ENCODE measurements around the gene RAB44.

The RAB44 gene

DNA sequence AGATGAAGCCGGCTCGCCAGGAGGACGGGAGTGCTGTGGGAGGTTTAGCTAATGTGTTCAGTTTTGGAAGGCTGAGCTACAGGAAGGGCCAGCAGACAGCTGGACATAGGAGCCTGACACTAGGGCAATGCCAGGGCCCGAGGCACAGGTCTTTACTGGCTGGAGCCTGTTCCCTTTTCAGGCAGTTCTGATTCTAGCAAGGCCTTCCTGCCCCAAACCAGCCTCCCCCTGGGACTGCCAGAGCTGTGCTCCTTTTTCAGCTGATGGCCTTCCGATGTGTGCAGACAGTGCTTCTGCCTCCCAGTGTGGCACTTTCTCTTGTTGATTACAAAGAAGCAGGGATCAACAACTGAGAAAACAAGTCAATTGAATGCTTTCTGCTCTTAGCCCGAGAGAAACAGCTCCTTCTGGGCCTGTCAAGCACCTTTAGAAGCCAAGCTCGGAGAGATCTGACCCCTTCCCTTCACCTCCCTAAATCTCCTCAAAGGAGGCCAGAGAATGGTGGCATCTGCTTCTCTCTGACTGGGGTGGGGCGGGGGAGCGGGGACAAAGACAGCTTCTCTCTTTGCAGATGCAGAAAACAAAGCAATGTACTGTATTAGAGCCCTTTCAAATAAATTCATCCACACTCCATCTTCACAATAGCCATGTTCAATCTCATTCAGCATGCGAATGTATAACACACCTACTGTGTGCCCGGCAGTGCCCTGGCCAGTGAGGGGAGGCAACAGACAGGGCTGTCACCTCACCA, 63.2 kb downstream of the RAB44 start:
- TF ChIP-seq GATA3 (IDR thresholded peaks at IDR 0.05; ENCODE audit: low read depth, low read length) (no peak), GATA2 (IDR thresholded peaks at IDR 0.05; ENCODE audit: low read depth, low read length) (no peak)

GRCh38 chr6:36762123-36762522, 64.5 kb downstream of the RAB44 start:
- TF ChIP-seq GATA3 (IDR thresholded peaks at IDR 0.05; ENCODE audit: low read depth, low read length) (no peak), GATA2 (IDR thresholded peaks at IDR 0.05; ENCODE audit: low read depth, low read length) (no peak)

GRCh38 chr6:36765190-36765589, 67.6 kb downstream of the RAB44 start:
- TF ChIP-seq GATA3 (IDR thresholded peaks at IDR 0.05; ENCODE audit: low read depth, low read length) = no peak
- no peak for TF ChIP-seq GATA2 (IDR thresholded peaks at IDR 0.05; ENCODE audit: low read depth, low read length)

DNA sequence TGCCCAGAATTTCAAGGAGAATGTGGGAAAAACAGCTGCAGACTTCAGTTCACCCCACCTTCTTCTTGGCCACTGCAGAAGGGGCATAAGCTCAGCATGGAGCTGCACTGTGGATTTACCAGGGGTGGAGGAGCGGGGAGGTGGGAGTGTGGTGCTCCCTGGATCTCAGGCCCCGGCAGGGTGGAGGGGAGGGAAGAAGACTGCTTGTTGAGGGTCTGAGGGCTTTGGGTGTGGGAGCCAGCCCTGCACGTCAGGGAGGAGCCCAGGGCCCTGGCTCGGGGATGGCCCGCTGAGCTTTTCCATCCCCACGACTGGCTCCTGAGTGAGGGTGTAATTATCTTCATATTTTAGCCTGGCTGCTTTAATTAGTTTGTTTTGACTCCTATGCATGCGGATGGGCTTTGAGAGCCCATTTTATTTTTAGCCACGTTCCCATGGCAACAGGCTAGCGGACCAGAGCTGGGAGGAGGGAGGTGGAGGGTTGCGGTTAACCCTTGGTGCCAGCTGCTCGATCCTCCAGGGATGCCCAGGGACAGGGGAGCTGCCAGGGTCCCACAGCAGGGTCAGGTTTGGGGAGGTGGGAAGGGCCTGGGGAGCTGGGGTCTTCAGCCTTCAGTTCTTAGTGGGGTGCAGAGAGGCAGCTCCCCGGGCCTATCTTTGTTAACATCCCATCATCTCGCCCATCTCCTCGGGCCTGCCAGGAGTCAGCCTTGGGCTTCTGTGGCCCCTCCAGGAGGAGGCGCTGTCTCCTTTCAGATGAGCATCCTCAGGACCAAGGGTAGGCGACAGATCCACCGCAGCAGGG, 68.2 kb downstream of the RAB44 start:
- peak; percentile 46; the same call in 1 of the 2 replicates for TF ChIP-seq GATA2 (IDR thresholded peaks at IDR 0.05; ENCODE audit: low read depth, low read length)
- no peak for TF ChIP-seq GATA3 (IDR thresholded peaks at IDR 0.05; ENCODE audit: low read depth, low read length)

DNA sequence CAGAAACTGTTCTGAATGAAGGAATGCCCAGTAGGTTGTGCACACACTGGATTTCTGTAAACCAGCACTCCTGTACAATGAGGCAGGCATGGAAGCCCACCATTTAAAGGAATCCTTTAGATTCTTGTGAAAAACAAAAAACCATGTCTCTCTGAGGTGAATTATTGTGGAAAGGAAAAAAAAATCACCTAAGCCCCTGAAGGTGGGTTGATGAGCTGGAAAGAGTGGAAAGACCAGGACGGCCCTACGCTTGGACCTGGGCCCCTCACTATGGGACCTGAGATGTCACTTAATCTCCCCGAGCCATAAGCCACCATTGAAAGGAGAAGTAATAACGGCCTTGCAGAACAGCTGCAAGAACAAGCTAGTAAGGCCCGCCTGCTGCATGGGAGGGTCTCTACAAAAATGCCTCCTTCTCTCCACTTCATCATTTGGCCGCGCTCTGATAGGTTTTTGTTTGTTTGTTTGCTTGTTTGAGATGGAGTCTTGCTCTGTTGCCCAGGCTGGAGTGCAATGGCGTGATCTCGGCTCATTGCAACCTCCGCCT, 68.8 kb downstream of the RAB44 start:
- TF ChIP-seq GATA3 (IDR thresholded peaks at IDR 0.05; ENCODE audit: low read depth, low read length) (no peak), GATA2 (IDR thresholded peaks at IDR 0.05; ENCODE audit: low read depth, low read length) (no peak)

- TF ChIP-seq GATA2 (IDR thresholded peaks at IDR 0.05; ENCODE audit: low read depth, low read length) (no peak), GATA3 (IDR thresholded peaks at IDR 0.05; ENCODE audit: low read depth, low read length) (no peak)
Observed at GRCh38 chr6:36769183-36769675, 71.6 kb downstream of the RAB44 start.

- no peak for TF ChIP-seq GATA3 (IDR thresholded peaks at IDR 0.05; ENCODE audit: low read depth, low read length)
- no peak for TF ChIP-seq GATA2 (IDR thresholded peaks at IDR 0.05; ENCODE audit: low read depth, low read length)
Observed at GRCh38 chr6:36769676-36770499, 72.3 kb downstream of the RAB44 start.

DNA sequence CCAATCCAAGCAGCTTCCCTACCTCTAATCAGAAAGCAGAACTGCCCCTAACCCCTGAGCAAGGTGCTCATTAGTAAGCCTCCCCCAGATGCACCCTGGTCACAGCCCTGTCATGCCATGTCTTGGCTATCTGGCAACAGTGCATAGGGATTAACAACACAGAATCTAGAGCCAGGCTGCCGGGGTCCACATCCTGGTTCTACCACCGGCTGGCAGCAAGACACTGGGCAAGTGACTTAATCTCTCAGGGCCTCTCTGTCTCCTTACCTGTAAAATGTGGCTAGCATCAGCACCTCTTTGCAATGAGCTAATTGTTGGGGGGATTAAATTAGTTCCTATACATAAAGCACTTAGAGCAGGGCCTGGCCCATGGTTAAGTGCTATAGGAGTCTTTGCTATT, 73.5 kb downstream of the RAB44 start:
- no peak for TF ChIP-seq GATA3 (IDR thresholded peaks at IDR 0.05; ENCODE audit: low read depth, low read length)
- no peak for TF ChIP-seq GATA2 (IDR thresholded peaks at IDR 0.05; ENCODE audit: low read depth, low read length)

- no peak for TF ChIP-seq GATA3 (IDR thresholded peaks at IDR 0.05; ENCODE audit: low read depth, low read length)
- no peak for TF ChIP-seq GATA2 (IDR thresholded peaks at IDR 0.05; ENCODE audit: low read depth, low read length)
Observed at GRCh38 chr6:36772397-36772796, 74.8 kb downstream of the RAB44 start.

- TF ChIP-seq GATA2 (IDR thresholded peaks at IDR 0.05; ENCODE audit: low read depth, low read length) = no peak
- TF ChIP-seq GATA3 (IDR thresholded peaks at IDR 0.05; ENCODE audit: low read depth, low read length) = no peak
Observed at GRCh38 chr6:36774331-36774730, 76.7 kb downstream of the RAB44 start.

DNA sequence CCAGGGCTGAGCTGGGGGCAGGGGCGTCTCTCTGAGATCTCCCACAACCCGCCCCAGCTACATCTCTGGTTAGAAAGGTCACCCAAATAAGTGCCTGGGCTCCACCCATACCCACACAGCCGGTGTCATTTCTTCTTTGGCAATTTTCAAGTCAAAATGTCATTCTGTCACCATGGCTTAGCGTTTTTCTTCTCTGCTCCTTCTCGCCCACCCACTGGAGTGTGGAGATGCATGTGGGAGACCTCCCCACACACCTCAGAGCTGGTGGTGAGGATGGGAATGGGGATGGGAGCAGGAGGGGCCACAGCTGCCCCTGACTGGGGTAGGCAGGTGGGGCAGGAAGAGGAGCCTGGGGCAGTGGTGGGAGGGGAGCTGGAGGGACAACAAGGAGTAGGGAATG, 78.5 kb downstream of the RAB44 start:
- TF ChIP-seq GATA3 (IDR thresholded peaks at IDR 0.05; ENCODE audit: low read depth, low read length) = no peak
- no peak for TF ChIP-seq GATA2 (IDR thresholded peaks at IDR 0.05; ENCODE audit: low read depth, low read length)

DNA sequence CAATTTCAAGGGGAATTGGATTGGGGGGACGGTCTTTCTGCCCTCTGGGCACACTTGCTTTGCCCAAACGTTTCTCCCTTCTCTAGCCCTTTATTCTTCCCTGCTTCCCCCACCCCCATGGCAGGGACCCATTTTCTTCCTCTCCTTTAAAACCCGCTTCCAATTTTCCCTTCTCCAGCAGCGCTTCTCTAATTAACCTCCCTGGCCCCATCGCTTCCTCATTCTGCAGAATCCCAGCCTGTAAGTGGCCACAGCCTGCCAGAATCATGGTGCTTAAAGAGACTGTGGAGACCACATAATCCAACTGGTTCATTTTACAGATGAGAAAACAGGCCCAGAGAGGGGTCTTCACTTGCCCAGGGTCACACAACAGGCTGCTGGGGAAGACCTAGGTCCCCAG, 80.2 kb downstream of the RAB44 start:
- TF ChIP-seq GATA3 (IDR thresholded peaks at IDR 0.05; ENCODE audit: low read depth, low read length) = no peak
- TF ChIP-seq GATA2 (IDR thresholded peaks at IDR 0.05; ENCODE audit: low read depth, low read length) = no peak

DNA sequence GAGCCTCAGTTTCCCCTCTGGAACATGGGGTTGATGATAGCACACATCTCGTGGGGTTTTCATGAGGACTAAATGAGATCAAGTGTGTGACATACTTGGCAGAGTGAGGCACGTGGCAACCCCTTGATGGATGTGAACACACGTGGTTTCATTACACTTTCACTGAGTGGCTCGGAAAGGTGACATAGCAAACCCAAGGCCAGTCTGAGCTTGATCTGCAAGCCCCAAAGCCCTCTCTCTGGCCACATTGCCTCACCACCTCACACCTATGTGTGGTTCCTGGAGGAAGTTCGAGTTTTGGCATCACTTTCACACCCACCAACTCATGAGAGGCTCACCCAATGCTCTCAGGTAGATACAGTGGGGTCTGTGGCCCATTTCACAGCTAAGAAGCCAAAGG, 81.6 kb downstream of the RAB44 start:
- TF ChIP-seq GATA2 (IDR thresholded peaks at IDR 0.05; ENCODE audit: low read depth, low read length) (no peak), GATA3 (IDR thresholded peaks at IDR 0.05; ENCODE audit: low read depth, low read length) (no peak)

Data from SH-SY5Y (cell line).